ENCODE results near the gene CACNA1A.

- TF ChIP-seq CTCF (IDR thresholded peaks at IDR 0.05) (no peak), EZH2phosphoT487 (IDR thresholded peaks at IDR 0.05) (no peak)
Observed at GRCh38 chr19:13256918-13257317, 249.4 kb downstream of the CACNA1A start.

Measured in neural progenitor cell (in vitro differentiated cells).